Esophagus (tissue), 2 donors: Measurements from ENCODE around the gene EMX2. TPM values are rescaled to one million over a fixed set of nuclear protein-coding genes. Genes with fewer than 3 reads are reported as not detected.
A peak's percentile ranks its signal among the peaks of the same experiment; 100 is the strongest.

Experiments
- H3K27ac ChIP-seq, 2 donors: one replicate each; pipeline ENCODE4 v1.5.1; 2013; ENCODE audit warnings: low read depth in 2 of 2, mild to moderate bottlenecking in 2 of 2, inconsistent platforms in 1 of 2, low read length in 1 of 2, moderate library complexity in 1 of 2
- H3K27me3 ChIP-seq, 2 donors: one replicate each; pipeline ENCODE4 v1.6.1; 2013; ENCODE audit warnings: low read length in 2 of 2, control low read depth in 1 of 2, mild to moderate bottlenecking in 1 of 2; ENCODE audit not compliant: insufficient read depth in 2 of 2, control insufficient read depth in 1 of 2
- H3K36me3 ChIP-seq, 2 donors: one replicate each; pipeline ENCODE4 v1.6.1; 2013; ENCODE audit warnings: low read length in 1 of 2; ENCODE audit not compliant: control insufficient read depth in 2 of 2, insufficient read depth in 2 of 2
- H3K4me1 ChIP-seq, 2 donors: one replicate each; pipeline ENCODE4 v1.6.1; 2013; ENCODE audit warnings: low read length in 1 of 2; ENCODE audit not compliant: control insufficient read depth in 2 of 2, insufficient read depth in 2 of 2
- H3K4me3 ChIP-seq, 2 donors: one replicate each; pipeline ENCODE4 v1.5.1; 2013; ENCODE audit warnings: low read length in 2 of 2, mild to moderate bottlenecking in 2 of 2, low read depth in 1 of 2, moderate library complexity in 1 of 2
- H3K9me3 ChIP-seq, 2 donors: one replicate each; pipeline ENCODE4 v1.6.1; 2013; ENCODE audit warnings: mild to moderate bottlenecking in 2 of 2, low read depth in 1 of 2, low read length in 1 of 2, moderate library complexity in 1 of 2; ENCODE audit not compliant: control insufficient read depth in 2 of 2, insufficient read depth in 1 of 2
- WGBS, 2 donors: extraction: QIAGEN DNeasy Blood & Tissue Kit; methylation state at CpG; one replicate each; pipeline ENCODE4 v1.1.7; 2013; 5-methylcytosine and 5-hydroxymethylcytosine counted together
- polyA plus RNA-seq, 2 donors: library from polyadenylated mRNA; stranded (reverse); fragments of 200-250 nt; gene quantifications; one replicate each; pipeline ENCODE4 v1.2.3, GENCODE V29; 2013
- donor health status: healthy with polysubstance abuse.
- donor health status: Bipolar disorder and iron deficiency.

EMX2 gene
- polyA plus RNA-seq, 2 donors: 0.10 to 0.15 TPM

- no peak overlapping the region for H3K4me3 ChIP-seq
- peaks cover 6 to 52% of the 10 kb centered on the region in 2 donors for H3K27me3 ChIP-seq
- 8 to 10% methylated on average over 35 of the region's 35 CpGs for WGBS, 2 donors
- no peaks in the 10 kb centered on the region for H3K36me3 ChIP-seq
- no peak overlapping the region for H3K27ac ChIP-seq
- H3K4me1 ChIP-seq: peaks cover 3 to 16% of the 10 kb centered on the region in 2 donors
- H3K9me3 ChIP-seq: no peaks in the 10 kb centered on the region
Observed at GRCh38 chr10:117536072-117536865, 6.3 kb upstream of the EMX2 start.

GRCh38 chr10:117536866-117537435, 5.6 kb upstream of the EMX2 start:
- Histone ChIP-seq H3K4me3 (no peak overlapping the region), H3K27ac (no peak overlapping the region)

DNA sequence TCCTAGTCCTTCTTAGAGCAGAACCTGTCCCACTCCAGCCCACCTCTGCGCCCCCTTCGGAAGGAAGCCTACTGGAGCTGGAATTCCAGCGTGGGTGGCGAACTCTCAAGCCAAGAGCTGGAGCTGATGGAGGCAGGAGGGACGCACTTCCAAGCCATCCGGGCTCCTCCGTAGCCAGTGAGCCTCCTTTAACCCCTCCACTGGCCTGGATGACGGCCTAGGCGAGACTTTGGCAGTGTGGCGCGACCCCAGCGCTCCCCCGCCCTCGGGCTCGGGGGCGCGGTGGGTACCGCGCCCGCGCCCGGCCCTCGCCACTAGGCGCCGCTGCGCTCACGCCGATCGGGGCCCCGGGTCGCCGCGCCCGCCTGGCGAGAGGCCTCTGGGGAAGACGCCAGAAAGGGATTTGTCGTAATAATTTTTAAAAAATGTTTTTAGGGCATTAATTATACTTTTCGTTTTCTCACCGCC, 5.1 kb upstream of the EMX2 start:
- WGBS, 2 donors: 3 to 4% methylated on average over 31 to 39 of the region's 39 CpGs
- no peak overlapping the region for H3K27ac ChIP-seq

More at GRCh38 chr10:117536866-117537435, 5.6 kb upstream of the EMX2 start:
- H3K9me3 ChIP-seq: no peaks in the 10 kb centered on the region
- H3K36me3 ChIP-seq: no peaks in the 10 kb centered on the region
- peaks cover 3 to 16% of the 10 kb centered on the region in 2 donors for H3K4me1 ChIP-seq
- peaks cover 6 to 52% of the 10 kb centered on the region in 2 donors for H3K27me3 ChIP-seq
- 7 to 11% methylated on average over 40 of the region's 40 CpGs for WGBS, 2 donors

DNA sequence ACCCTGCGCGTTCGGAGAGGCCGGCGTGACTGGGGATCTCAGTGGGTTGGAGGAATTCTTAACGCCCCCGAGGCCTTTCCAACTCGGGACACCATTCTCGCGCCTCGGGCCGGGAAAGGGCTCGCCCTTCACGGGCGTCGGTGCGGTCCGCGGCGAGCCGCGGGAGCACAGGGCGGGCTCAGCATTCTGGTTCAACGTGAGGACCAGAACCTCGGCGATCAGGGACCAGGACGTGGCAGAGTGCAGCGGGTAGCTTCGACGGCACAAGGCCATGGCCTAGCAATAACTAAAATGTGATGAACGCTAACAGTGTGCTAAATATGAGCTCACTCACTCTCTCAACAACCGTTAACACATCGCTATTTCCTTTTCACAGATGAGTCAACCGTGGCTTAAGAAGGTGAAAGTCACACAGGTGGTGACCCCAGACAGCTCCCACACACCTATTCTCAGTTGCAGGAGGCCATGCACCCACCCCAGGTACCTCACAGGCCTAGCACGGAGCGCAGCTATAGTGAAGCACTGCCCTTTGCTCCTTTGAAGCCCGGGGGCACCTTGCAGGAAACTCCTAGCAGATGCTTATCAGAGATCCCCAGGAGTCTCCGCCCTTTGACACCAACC, 4.5 kb upstream of the EMX2 start:
- Histone ChIP-seq H3K9me3 (peaks cover 0 to 2% of the 10 kb centered on the region in 2 donors), H3K27ac (no peak overlapping the region), H3K27me3 (peaks cover 6 to 47% of the 10 kb centered on the region in 2 donors), H3K4me3 (peak overlapping the region in 1 of 2 donors; percentile 0), H3K36me3 (no peaks in the 10 kb centered on the region), H3K4me1 (peaks cover 5 to 16% of the 10 kb centered on the region in 2 donors)
- 14 to 19% methylated on average over 38 of the region's 38 CpGs for WGBS, 2 donors

More for the DNA sequence above, 5.1 kb upstream of the EMX2 start:
- peaks cover 4 to 16% of the 10 kb centered on the region in 2 donors for H3K4me1 ChIP-seq
- H3K4me3 ChIP-seq: no peak overlapping the region
- H3K9me3 ChIP-seq: peaks cover 0 to 2% of the 10 kb centered on the region in 2 donors
- peaks cover 6 to 50% of the 10 kb centered on the region in 2 donors for H3K27me3 ChIP-seq
- no peaks in the 10 kb centered on the region for H3K36me3 ChIP-seq

DNA sequence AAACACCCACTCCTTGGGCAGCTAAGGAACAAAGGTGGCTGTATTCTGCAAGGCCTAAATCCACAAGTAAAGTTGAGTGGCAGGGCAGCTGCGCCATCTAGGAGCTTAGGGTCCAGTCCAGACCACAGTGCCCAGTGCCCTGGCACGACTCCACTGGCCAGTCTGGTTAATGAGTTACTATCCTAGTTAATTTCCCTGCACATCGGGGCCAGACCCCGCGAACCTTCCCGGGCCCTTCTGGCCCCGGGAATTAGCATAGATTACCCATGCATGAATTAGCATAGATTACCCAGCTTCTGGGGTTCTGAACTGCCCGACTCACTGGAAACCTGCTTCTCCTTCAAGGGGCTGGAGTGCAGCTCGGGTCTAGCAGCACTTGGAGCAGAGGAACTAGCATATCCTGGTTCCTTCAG, 3.2 kb upstream of the EMX2 start:
- Histone ChIP-seq H3K4me3 (no peak overlapping the region), H3K9me3 (peaks cover 0 to 2% of the 10 kb centered on the region in 2 donors), H3K27ac (no peak overlapping the region), H3K4me1 (peaks cover 14 to 17% of the 10 kb centered on the region in 2 donors), H3K27me3 (peaks cover 6 to 54% of the 10 kb centered on the region in 2 donors), H3K36me3 (no peaks in the 10 kb centered on the region)
- 41 to 50% methylated on average over 9 of the region's 9 CpGs for WGBS, 2 donors

DNA sequence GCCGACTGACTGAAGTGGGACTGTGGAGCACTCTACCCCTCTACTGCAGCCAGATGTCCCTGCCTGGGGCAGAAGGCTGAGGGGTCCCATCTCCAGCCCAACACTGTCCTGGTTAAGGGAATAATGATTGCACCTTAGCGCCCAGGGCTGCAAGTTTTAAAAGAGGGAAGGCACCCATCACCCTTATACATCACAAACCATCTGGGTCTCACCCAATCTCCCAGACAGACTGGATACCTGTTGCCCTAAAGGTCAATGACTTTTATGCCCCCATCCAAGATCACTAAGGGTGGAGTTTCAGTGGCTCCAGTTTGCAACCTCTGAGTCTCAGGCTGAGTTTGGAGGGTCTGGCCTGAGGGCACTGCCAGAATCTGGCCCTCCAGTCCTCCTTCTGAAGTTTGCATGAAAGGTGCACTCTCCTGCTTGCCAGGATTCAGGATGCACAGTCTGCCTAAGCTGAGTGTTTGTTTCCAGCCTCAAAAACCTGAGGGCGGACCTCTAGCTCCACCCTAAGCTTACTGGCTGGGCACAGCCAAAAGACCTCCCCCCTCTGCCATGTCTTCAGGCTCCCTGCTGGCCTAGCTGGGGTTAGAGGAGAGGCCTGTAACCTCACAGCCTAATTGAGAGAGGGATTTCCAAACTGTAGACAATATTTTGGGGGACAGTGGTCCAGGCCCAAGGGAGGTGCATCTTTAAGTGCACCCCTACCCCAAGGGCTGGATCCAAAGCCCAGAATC, 2.5 kb upstream of the EMX2 start:
- H3K4me1 ChIP-seq: peaks cover 12 to 14% of the 10 kb centered on the region in 2 donors
- H3K4me3 ChIP-seq: no peak overlapping the region
- no peaks in the 10 kb centered on the region for H3K36me3 ChIP-seq
- H3K27ac ChIP-seq: no peak overlapping the region
- H3K27me3 ChIP-seq: peaks cover 6 to 48% of the 10 kb centered on the region in 2 donors
- H3K9me3 ChIP-seq: peaks cover 0 to 2% of the 10 kb centered on the region in 2 donors
- 60 to 63% methylated on average over 3 of the region's 3 CpGs for WGBS, 2 donors

DNA sequence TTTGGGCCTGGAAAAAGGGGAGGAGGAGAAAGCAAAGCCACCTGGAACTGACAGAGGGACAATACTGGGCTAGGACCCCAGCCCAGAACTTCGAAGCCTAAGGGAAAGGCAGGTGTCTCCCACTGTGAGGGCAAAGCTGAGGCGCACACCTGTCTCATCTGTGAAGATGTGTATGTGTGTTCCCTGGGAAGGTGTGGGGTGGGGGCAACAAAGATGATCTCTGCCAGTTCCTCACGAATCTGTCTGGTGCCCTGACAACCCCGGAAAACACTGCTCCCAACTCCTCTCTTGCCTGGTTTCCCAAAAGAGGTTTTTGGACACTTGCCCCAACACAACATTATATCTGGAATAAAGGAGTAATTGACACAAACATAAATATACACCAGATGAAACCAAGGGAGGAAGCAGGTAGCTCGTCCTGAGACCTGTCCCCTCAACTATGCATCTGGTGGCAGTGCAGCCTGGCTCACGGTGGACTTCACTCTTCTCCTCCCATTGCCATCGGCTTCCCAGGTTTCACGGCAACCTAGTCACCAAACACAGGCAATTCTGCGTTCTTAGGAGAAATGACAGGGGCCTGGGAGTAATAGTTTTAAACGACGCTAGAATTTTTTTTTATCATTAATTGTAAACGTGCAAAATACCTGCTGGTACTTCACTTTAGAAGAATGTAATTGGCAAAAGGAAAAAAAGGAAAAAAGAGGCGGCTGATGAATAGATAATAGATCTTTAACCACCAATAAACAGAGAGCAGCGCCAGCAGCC, 1.7 kb upstream of the EMX2 start:
- Histone ChIP-seq H3K4me3 (no peak overlapping the region), H3K27me3 (peaks cover 6 to 45% of the 10 kb centered on the region in 2 donors)
- WGBS, 2 donors: 33 to 35% methylated on average over 14 of the region's 14 CpGs

GRCh38 chr10:117541405-117541908, 1.1 kb upstream of the EMX2 start:
- peak overlapping the region in 1 of 2 donors; percentile 9 for H3K4me3 ChIP-seq
- no peaks in the 10 kb centered on the region for H3K36me3 ChIP-seq
- 10 to 14% methylated on average over 32 of the region's 32 CpGs for WGBS, 2 donors
- peaks cover 13 to 14% of the 10 kb centered on the region in 2 donors for H3K4me1 ChIP-seq
- peaks cover 6 to 48% of the 10 kb centered on the region in 2 donors for H3K27me3 ChIP-seq
- H3K9me3 ChIP-seq: peaks cover 0 to 2% of the 10 kb centered on the region in 2 donors
- no peak overlapping the region for H3K27ac ChIP-seq

More for the DNA sequence above, 1.7 kb upstream of the EMX2 start:
- H3K9me3 ChIP-seq: peaks cover 0 to 2% of the 10 kb centered on the region in 2 donors
- H3K4me1 ChIP-seq: peaks cover 13 to 14% of the 10 kb centered on the region in 2 donors
- no peaks in the 10 kb centered on the region for H3K36me3 ChIP-seq
- H3K27ac ChIP-seq: no peak overlapping the region
